GM12875 (cell line): ENCODE results near the gene AGPAT3.

Source experiments
- H3K4me3 ChIP-seq: one replicate; pipeline ENCODE4 v1.5.1; 2011; ENCODE audit warnings: low read depth, low read length, control low read depth
- TF ChIP-seq, protein P1 (sequence below): IDR thresholded peaks from 2 replicates; pipeline ENCODE4 v1.5.1; 2011; ENCODE audit warnings: low read depth, mild to moderate bottlenecking, control low read depth, inconsistent platforms, low read length, moderate library complexity, borderline replicate concordance; ENCODE audit not compliant: insufficient read depth

Gene AGPAT3

DNA sequence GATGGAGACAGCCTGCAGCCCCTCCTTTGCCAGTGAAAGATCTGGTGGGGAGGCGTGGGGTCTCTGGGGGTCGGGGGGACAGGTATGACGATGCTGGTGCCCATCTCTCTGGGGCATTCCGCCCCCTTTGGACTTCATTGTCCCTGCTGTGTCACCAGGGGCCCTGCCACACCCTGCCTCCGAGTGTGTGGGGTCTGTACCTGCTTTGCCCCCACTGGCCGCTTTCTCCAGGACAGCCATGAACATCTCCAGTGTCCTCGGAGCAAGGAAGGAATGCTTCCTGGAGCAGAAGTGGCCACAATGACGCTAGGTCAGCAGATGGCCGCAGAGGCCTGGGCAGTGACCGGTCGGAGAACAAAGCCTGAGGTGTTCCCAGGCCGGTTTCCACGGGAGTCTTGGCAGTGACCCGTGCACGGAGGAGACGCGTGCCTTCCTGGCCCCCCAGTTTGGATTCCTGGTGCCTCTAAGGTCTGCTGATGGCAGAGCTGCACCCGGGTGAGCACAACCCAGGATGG is 128.5 kb downstream of the AGPAT3 start:
- no peak overlapping the region for H3K4me3 ChIP-seq
- TF ChIP-seq, protein P1, sequence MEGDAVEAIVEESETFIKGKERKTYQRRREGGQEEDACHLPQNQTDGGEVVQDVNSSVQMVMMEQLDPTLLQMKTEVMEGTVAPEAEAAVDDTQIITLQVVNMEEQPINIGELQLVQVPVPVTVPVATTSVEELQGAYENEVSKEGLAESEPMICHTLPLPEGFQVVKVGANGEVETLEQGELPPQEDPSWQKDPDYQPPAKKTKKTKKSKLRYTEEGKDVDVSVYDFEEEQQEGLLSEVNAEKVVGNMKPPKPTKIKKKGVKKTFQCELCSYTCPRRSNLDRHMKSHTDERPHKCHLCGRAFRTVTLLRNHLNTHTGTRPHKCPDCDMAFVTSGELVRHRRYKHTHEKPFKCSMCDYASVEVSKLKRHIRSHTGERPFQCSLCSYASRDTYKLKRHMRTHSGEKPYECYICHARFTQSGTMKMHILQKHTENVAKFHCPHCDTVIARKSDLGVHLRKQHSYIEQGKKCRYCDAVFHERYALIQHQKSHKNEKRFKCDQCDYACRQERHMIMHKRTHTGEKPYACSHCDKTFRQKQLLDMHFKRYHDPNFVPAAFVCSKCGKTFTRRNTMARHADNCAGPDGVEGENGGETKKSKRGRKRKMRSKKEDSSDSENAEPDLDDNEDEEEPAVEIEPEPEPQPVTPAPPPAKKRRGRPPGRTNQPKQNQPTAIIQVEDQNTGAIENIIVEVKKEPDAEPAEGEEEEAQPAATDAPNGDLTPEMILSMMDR = no peak

DNA sequence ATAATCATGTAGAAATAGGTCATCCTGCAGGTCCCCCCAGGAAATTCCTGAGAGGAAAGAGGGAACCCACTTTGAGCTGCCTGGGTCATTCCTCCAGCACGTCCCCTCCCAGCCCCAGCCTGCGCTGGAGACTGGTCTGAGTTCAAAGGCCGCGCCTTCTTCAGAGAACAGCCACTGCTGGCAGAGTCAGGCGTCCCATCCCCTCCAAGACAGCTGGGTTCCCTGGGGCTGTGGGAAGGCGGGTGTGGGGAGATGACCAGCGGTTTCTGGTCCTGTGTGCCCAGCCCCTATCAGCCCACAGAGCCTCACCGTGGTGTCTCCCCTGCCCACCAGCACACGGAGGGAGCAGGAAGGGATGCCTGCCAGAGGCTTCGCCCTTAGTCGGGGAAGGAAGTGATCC is 129.1 kb downstream of the AGPAT3 start:
- H3K4me3 ChIP-seq = no peak overlapping the region
- TF ChIP-seq, protein P1 = no peak

DNA sequence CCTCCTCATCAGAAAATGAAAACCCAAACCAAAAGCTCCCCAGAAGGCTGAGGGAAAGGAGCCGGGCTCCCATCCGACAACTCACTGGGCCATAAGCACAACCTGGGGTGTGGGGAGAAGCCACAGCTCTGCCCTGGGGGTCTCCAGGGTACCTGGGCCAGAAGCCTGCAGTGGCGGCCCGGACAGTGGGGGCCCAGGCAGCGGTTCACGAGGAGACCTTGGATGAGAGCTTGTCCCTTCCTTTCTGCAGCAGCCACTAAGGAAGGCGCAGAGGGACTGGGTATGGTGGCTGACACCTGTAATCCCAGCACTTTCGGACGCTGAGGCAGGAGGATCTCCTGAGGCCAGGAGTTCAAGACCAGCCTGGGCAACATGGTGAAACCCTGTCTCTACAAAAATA is 129.6 kb downstream of the AGPAT3 start:
- no peak overlapping the region for H3K4me3 ChIP-seq
- TF ChIP-seq, protein P1 = no peak

DNA sequence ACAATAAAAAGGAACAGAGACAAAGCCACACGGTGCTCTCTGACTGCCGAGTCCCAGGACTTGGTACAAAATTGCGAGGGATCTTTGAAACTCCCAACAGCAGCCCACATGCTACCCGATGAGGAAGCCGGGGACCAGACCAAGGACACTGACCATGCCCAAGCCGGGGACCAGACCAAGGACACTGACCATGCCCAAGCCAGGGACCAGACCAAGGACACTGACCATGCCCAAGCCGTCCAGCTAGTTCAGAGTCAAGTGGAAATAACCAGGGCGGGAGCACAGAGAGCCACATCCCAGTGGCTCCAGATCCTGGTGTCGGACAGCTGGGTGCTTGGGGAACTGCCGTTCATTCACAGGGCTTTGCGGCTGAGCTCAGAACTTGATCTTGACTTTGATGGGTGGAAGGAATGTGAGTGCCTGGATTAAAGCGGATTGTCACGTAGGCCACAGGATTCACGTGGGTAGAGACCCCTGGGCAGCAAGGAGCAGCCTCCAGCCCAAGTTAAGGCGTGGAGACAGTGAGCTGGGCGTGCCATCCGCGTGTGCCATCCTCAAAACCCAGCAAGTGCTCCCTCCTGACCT is 130.6 kb downstream of the AGPAT3 start:
- H3K4me3 ChIP-seq = no peak overlapping the region
- TF ChIP-seq, protein P1 = no peak

DNA sequence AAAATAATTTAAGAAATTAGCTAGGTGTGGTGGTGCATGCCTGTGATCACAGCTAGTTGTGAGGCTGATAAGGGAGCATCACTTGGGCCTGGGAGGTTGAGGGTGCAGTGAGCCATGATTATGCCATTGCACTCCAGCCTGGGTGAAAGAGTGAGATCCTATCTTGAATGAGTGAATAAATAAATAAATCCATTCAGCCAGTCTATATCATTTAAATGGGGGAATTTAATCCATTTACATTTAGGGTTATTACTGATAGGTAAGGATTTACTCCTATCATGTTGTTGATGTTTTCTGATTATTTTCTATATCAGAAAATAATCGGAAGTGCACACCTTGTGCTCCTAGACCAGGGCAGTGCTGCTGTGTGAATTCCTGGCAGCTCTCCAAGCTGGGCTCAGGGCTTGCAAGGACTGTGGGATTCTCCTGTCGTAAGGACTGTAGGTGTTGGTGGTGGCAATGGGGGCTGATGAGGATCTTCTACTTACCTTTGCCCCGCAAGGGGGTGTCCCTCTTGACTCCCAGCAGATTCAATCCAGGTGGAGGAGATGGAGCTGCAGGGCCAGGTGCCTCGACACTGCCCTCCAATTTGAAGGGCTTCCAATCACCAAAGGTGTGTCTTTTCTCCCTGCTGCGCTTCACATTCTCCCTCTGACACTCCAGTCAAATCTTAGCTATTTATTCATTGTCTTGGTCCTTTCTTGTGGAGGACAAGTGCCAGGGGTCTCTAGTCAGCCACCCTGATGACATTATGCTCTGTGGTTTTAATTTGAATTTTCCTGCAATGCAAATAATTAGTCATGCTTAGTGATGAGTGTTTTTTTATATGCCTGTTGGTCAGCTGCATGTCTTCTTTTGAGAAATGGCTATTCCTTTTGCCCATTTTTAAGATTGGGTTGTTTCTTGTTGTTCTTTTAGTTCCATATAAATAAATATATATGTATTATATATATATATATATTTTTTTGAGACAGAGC is 133.0 kb downstream of the AGPAT3 start:
- TF ChIP-seq, protein P1 = no peak

DNA sequence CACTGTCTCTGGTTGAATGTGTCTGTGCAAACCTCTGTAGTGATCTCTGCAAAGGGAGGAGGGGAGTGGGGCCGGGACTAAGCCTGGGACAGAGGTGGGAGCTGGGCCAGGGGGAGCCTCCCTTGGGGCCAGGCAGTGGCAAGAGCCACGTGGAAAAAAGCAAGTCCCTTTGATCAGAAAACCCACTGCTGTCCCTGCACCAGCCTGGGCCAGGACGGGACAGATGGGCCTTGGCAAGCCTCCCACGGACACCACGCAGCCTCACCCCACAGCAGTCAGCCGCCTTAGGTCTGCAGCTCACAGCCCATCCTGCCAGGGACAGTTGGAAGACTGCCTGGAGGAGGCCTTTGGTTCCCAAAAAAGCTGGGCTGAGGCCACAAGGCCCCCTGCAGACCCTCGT is 135.3 kb downstream of the AGPAT3 start:
- TF ChIP-seq, protein P1 = no peak

More for the DNA sequence above, 133.0 kb downstream of the AGPAT3 start:
- H3K4me3 ChIP-seq = no peak overlapping the region

More for the DNA sequence above, 135.3 kb downstream of the AGPAT3 start:
- no peak overlapping the region for H3K4me3 ChIP-seq
